HG03175 (cell line): ENCODE results near the gene PFKM.

Experiments used
- ATAC-seq: cut with Tn5 transposase; IDR thresholded peaks from one replicate; pipeline ENCODE4 v1.9.1; 2021; ENCODE audit warnings: mild to moderate bottlenecking, moderate library complexity; ENCODE audit not compliant: unreplicated experiment

Gene PFKM

DNA sequence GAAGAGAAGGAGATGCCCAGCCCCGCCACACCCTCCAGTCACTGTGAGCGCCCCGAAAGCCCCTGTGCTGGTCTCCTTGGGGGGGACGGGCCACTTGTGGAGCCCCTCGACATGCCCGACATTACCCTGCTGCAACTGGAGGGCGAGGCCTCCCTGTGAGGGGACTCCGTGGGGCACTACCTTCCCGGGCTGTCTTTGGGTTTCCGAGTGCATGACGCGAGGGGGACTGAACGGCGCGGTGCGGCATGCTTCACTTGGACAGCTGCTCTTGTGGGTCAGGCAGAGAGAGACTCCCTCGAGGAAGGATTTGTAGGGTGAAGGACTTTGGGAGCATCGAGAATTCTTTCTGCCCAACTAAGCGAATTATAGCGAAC, 65.4 kb downstream of the PFKM start:
- ATAC-seq: no peak

- ATAC-seq: no peak
Observed at GRCh38 chr12:48185181-48185919, 66.2 kb downstream of the PFKM start.

GRCh38 chr12:48187916-48188695, 68.9 kb downstream of the PFKM start:
- no peak for ATAC-seq

GRCh38 chr12:48189331-48190125, 70.4 kb downstream of the PFKM start:
- ATAC-seq: peak; percentile 60

- ATAC-seq: no peak
Observed at GRCh38 chr12:48191096-48191495, 71.9 kb downstream of the PFKM start.

DNA sequence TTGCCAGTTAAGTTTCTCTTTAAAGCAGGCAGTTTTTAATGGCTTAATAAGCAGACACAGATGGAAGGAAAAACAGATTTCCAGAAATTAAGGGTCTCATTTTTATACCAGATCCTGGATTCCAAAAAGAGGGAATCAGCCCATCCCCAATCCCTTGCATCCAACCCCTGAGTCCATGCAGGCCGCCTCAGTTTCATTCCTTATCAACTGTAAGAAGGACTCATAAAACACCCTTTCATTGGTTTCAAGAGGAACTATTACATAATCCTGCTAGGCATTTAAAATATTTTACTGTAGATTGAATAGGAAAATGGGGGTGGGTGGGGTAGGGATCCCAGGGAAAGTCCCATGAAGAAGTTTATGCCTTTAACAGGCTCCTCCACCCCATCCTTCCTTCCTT, 73.7 kb downstream of the PFKM start:
- no peak for ATAC-seq

DNA sequence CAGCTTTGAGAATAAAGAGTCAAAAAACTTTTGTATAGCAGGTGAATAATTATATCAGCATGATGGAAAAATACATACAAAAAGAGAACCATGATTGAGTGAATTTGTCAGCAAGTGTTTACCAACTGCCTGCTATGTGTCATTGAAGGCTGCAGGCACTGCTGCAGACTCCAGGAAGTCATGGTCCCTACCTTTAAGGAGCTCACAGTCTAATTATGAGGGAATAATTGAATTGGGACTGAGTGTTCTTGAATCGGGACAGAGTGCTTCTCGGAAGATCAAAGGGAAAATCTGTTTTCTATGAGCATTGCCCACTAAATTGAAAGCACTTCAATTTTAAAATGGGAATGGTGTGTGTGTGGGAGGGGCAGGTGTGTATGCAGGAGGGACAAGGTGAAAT, 74.5 kb downstream of the PFKM start:
- ATAC-seq: no peak

DNA sequence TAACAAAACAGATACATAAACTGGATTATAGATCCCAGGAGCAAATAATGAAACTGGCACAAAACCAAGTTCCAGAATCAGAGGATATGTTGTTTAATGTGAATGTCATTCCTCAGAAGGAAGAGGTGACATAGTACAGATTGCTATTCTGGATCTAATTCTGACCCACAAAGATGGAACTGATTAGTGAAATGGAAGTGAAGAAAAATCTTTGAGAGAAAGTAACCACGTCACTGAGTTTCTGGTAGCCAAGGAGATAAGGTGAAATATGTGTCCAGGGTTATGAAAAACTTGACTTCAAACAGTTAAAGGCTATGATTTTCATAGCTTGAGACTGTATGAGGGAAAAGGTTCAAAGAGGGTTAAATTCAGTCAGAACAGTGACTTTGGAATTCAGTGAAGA, 75.6 kb downstream of the PFKM start:
- no peak for ATAC-seq
